GM23248 (cell line): ENCODE results near the gene OXA1L. TPM values are rescaled to one million over a fixed set of nuclear protein-coding genes. Genes with fewer than 3 reads are reported as not detected.

Source experiments
- DNase-seq: peaks from one replicate; pipeline ENCODE4 v3.0.0-alpha.2; 2015
- H2AFZ ChIP-seq: fragments of 200-600 bp; sonication (generic); 2 replicates; pipeline ENCODE4 v1.6.1; 2016; ENCODE audit warnings: antibody characterized with exemption
- H3F3A ChIP-seq: fragments of 200-600 bp; sonication (generic); 2 replicates; pipeline ENCODE4 v1.6.1; 2016; ENCODE audit warnings: mild to moderate bottlenecking, antibody characterized with exemption, mixed run types; ENCODE audit not compliant: insufficient read depth
- H3K27ac ChIP-seq: fragments of 200-600 bp; sonication (generic); 2 replicates; pipeline ENCODE4 v1.5.1; 2016; ENCODE audit warnings: mild to moderate bottlenecking
- H3K27me3 ChIP-seq: fragments of 200-600 bp; sonication (generic); replicated peaks from 2 replicates; pipeline ENCODE4 v1.6.1; 2016; ENCODE audit warnings: mild to moderate bottlenecking; ENCODE audit not compliant: insufficient read depth
- H3K36me3 ChIP-seq: fragments of 200-600 bp; sonication (generic); 2 replicates; pipeline ENCODE4 v1.6.1; 2016; ENCODE audit warnings: low read depth, mild to moderate bottlenecking
- H3K4me1 ChIP-seq: fragments of 200-600 bp; sonication (generic); 2 replicates; pipeline ENCODE4 v1.6.1; 2016; ENCODE audit warnings: mild to moderate bottlenecking; ENCODE audit not compliant: insufficient read depth
- H3K4me2 ChIP-seq: fragments of 200-600 bp; sonication (generic); one replicate; pipeline ENCODE4 v1.6.1; 2016; ENCODE audit warnings: mild to moderate bottlenecking; ENCODE audit not compliant: unreplicated experiment
- H3K4me3 ChIP-seq: fragments of 200-600 bp; sonication (generic); 2 replicates; pipeline ENCODE4 v1.5.1; 2016; ENCODE audit warnings: mild to moderate bottlenecking
- H3K79me2 ChIP-seq: fragments of 200-600 bp; sonication (generic); 2 replicates; pipeline ENCODE4 v1.6.1; 2016; ENCODE audit warnings: mild to moderate bottlenecking; ENCODE audit not compliant: insufficient read depth
- H3K9ac ChIP-seq: fragments of 200-600 bp; sonication (generic); 2 replicates; pipeline ENCODE4 v1.6.1; 2016; ENCODE audit warnings: mild to moderate bottlenecking
- H3K9me2 ChIP-seq: fragments of 200-600 bp; sonication (generic); 2 replicates; pipeline ENCODE4 v1.6.1; 2016; ENCODE audit warnings: mixed run types, mild to moderate bottlenecking, moderate library complexity; ENCODE audit not compliant: insufficient read depth
- H3K9me3 ChIP-seq: fragments of 200-600 bp; sonication (generic); one replicate; pipeline ENCODE4 v1.6.1; 2017; ENCODE audit warnings: low read depth
- H4K20me1 ChIP-seq: fragments of 200-600 bp; sonication (generic); 2 replicates; pipeline ENCODE4 v1.6.0; 2016; ENCODE audit not compliant: insufficient read depth
- EZH2 ChIP-seq: fragments of 200-600 bp; sonication (generic); IDR thresholded peaks from 2 replicates; pipeline ENCODE4 v1.6.1; 2018; ENCODE audit warnings: antibody characterized with exemption, mild to moderate bottlenecking; ENCODE audit not compliant: insufficient read depth, poor library complexity, severe bottlenecking
- EZH2phosphoT487 ChIP-seq: fragments of 200-600 bp; sonication (generic); IDR thresholded peaks from 2 replicates; pipeline ENCODE4 v1.6.1; 2018; ENCODE audit warnings: antibody characterized with exemption, moderate library complexity, mild to moderate bottlenecking, low read depth; ENCODE audit not compliant: insufficient read depth
- WGBS, 2 experiments: methylation state at CpG; one replicate each; pipeline ENCODE4 v1.1.6; 2015 to 2017; ENCODE audit warnings: low lambda C conversion rate in 2 of 2, low coverage in 1 of 2; ENCODE audit errors: missing lambda C conversion rate in 2 of 2; 5-methylcytosine and 5-hydroxymethylcytosine counted together
- in situ Hi-C: fragments of 300-500 bp; cut with MboI; formaldehyde crosslinking; loops from 2 replicates; pipeline ENCODE4 v1.15.0; 2020
- polyA plus RNA-seq: library from polyadenylated mRNA; unstranded; fragments of >200 nt; fragmentation: Nextera tagmentation; extraction: Ambion mirVana; gene quantifications from 2 replicates; pipeline ENCODE4 v1.2.1, GENCODE V29; 2016
- small RNA-seq: library from RNA; depleted of rRNA; stranded (forward); fragments of <200 nt; gene quantifications from one replicate; pipeline ENCODE3, GENCODE V24; 2014; ENCODE audit warnings: low read depth, low replicate concordance
- total RNA-seq: library from RNA; depleted of rRNA; stranded (reverse); fragments of >200 nt; shearing (Covaris generic); gene quantifications from 2 replicates; pipeline ENCODE4 v1.2.3, GENCODE V29; 2014; rRNA removed

OXA1L gene
- total and polyA plus RNA-seq, 2 experiments from 2014 or later: 48.1 to 78.6 TPM

GRCh38 chr14:22822016-22822570 lies 55.6 kb downstream of the OXA1L start:
- Histone ChIP-seq H3K9me2 (no peaks in the 10 kb centered on the region), H3F3A (peaks cover 27% of the 10 kb centered on the region), H3K4me3 (no peak overlapping the region), H3K4me1 (peaks cover 36% of the 10 kb centered on the region), H3K27me3 (no peaks in the 10 kb centered on the region), H3K27ac (peak overlapping the region; percentile 89), H4K20me1 (no peaks in the 10 kb centered on the region), H3K4me2 (no peak overlapping the region), H3K36me3 (no peaks in the 10 kb centered on the region), H2AFZ (peak overlapping the region; percentile 71), H3K79me2 (no peaks in the 10 kb centered on the region), H3K9me3 (no peaks in the 10 kb centered on the region), H3K9ac (peak overlapping the region; percentile 74)
- no peak for TF ChIP-seq EZH2phosphoT487
- no peak for TF ChIP-seq EZH2
- 54 to 68% methylated on average over 20 to 32 of the region's 32 CpGs for WGBS, 2 experiments
- DNase-seq: no peak
- in situ Hi-C loops: no loop called here

Small RNA genes within 50 kb of the gene (small RNA-seq; reads per million reads assigned to genes)
- gene RF00588: not detected

Other genes starting within 250 kb of the OXA1L start
- 369 and 375 TPM in 2 replicates for gene DAD1, start 177.5 kb upstream of the OXA1L start, total RNA-seq
- gene DAD1, start 177.5 kb upstream of the OXA1L start, polyA plus RNA-seq: 637 and 653 TPM in 2 replicates
- gene ABHD4, start 168.4 kb upstream of the OXA1L start, total RNA-seq: 15.2 and 16.8 TPM in 2 replicates
- 26.5 and 27.8 TPM in 2 replicates for gene ABHD4, start 168.4 kb upstream of the OXA1L start, polyA plus RNA-seq
- gene OR6J1, start 122.3 kb upstream of the OXA1L start, total RNA-seq: not detected in 2 replicates
- gene OR6J1, start 122.3 kb upstream of the OXA1L start, polyA plus RNA-seq: not detected in 2 replicates
- 0.65 and 0.89 TPM in 2 replicates for gene SLC7A7, start 48.7 kb downstream of the OXA1L start, total RNA-seq
- gene SLC7A7, start 48.7 kb downstream of the OXA1L start, polyA plus RNA-seq: 0.63 and 1.7 TPM in 2 replicates
- 44.3 and 96.6 TPM in 2 replicates for gene MRPL52, start 63.2 kb downstream of the OXA1L start, total RNA-seq
- 208 and 230 TPM in 2 replicates for gene MRPL52, start 63.2 kb downstream of the OXA1L start, polyA plus RNA-seq
- gene MMP14, start 69.9 kb downstream of the OXA1L start, total RNA-seq: 450 and 475 TPM in 2 replicates
- gene MMP14, start 69.9 kb downstream of the OXA1L start, polyA plus RNA-seq: 50.1 and 50.8 TPM in 2 replicates
- gene LRP10, start 105.1 kb downstream of the OXA1L start, total RNA-seq: 202 and 253 TPM in 2 replicates
- 159 and 161 TPM in 2 replicates for gene LRP10, start 105.1 kb downstream of the OXA1L start, polyA plus RNA-seq
- 0.22 TPM in 1 of 2 replicates, not detected in the other for gene REM2, start 116.5 kb downstream of the OXA1L start, total RNA-seq
- gene REM2, start 116.5 kb downstream of the OXA1L start, polyA plus RNA-seq: 0.29 TPM in 1 of 2 replicates, not detected in the other
- gene RBM23, start 152.5 kb downstream of the OXA1L start, total RNA-seq: 42.6 and 57.2 TPM in 2 replicates
- gene RBM23, start 152.5 kb downstream of the OXA1L start, polyA plus RNA-seq: 33.8 and 36.5 TPM in 2 replicates
- 42.2 and 61.0 TPM in 2 replicates for gene PRMT5, start 162.7 kb downstream of the OXA1L start, total RNA-seq
- gene PRMT5, start 162.7 kb downstream of the OXA1L start, polyA plus RNA-seq: 80.1 and 84.1 TPM in 2 replicates
- 29.0 and 35.0 TPM in 2 replicates for gene HAUS4, start 190.4 kb downstream of the OXA1L start, total RNA-seq
- gene HAUS4, start 190.4 kb downstream of the OXA1L start, polyA plus RNA-seq: 14.1 and 14.5 TPM in 2 replicates
- 62.7 and 70.7 TPM in 2 replicates for gene AJUBA, start 215.9 kb downstream of the OXA1L start, total RNA-seq
- gene AJUBA, start 215.9 kb downstream of the OXA1L start, polyA plus RNA-seq: 17.8 and 19.3 TPM in 2 replicates
- 7.1 and 11.4 TPM in 2 replicates for gene C14orf93, start 243.5 kb downstream of the OXA1L start, total RNA-seq
- gene C14orf93, start 243.5 kb downstream of the OXA1L start, polyA plus RNA-seq: 2.2 and 3.4 TPM in 2 replicates